NCI-H1417 treated with DMSO at 0.1 percent for 48 hours (cell line): ENCODE data around the gene TSPEAR.
A peak's percentile ranks its signal among the peaks of the same experiment; 100 is the strongest.
"Not testable (repeated sequence)": the region's sequence is repeated elsewhere in the genome, so short reads cannot be mapped to it uniquely, and the experiment has no call there.

Experiments used
- DNase-seq: peaks from one replicate; lab custom pipeline; 2025; lab: John Stamatoyannopoulos, UW

Gene TSPEAR

DNA sequence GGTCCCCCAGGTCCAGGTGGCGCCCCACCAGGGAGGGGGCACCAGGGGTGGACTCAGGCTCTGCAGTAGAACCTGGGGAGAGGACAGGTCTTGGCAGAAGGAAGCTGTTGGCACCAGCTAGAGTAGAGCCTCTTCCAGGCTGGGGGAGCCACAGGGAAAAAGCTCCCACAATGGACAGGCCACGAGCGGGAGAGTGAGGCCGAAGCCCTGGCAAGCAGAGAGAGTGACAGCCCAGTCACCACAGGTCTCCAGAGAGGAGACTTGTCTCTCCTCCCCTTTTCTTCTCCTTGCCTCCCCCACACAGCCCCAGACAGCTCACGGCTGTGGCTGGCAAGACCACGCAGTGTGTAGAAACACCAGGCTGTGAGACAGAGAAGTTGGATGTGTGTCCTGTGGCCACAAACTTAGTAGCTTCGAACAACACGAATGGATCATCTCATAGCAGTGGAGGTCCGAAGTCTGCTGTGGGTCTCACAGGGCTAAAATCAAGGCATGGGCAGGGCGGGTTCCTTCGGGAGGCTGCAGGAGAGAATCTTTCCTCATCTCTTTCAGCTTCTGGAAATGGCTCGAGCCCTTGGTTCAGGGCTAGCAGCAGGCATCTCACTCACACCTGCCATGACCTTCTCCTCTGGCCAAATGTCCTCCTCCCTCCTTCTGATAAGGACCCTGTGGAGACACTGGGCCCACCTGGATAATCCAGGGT lies 60.2 kb downstream of the TSPEAR start:
- DNase-seq = no peak

DNA sequence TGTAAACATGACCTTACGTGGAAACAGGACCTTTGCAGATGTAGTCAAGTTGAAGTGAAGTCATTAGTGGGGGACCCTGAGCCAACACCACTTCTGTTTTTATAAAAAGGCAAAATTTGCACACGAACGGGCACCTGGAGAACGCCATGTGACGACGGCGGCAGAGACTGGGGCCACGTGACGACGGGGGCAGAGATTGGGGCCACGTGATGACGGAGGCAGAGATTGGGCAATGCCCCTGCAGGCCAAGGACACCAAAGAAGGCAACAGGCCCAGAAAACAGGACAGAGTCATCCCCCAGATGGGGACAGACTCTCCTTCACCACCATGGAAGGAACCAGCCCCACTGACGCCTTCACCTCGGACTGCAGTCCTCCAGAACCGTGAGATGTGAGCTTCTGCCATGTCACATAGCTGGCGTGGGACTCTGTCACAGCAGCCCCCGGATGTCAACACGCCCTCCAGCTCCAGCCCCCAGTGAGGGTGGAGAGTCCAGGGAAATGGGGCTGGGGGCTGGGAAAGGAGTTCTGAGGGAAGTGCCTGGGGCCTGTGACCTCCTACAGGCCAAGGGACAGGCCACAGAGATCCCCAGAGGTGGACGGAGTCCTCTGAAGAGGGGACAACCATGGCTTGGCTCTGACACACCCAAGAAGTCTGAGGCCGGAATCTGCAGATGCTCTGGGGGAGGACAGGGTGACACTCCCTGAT lies 61.0 kb downstream of the TSPEAR start:
- DNase-seq = no peak

DNA sequence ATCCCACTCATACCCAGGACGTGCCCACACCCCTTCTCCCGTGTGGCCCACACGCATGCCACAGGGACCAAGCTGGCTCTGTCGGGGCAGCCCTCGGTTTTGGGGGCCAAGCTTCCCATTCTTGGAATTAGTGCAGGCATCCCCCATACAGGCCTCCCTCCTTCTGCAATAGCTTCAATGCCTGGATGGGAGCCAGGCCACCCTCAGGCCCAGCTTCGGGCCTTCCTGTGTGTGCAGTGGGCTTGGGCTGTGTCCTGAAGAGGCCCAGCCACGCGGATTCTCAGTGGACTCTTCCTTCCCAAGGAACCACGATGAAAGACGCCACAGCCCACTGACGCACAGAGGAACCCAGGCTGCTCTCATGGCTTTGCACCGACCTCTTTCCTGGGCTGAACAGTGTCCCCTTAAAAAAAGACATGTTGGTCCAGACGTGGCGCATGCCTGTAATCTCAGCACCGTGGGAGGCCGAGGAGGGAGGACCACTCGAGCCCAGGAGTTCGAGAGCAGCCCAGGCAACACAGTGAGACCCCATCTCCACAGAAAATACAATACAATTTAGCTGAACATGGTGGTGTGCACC lies 61.8 kb downstream of the TSPEAR start:
- no peak for DNase-seq

DNA sequence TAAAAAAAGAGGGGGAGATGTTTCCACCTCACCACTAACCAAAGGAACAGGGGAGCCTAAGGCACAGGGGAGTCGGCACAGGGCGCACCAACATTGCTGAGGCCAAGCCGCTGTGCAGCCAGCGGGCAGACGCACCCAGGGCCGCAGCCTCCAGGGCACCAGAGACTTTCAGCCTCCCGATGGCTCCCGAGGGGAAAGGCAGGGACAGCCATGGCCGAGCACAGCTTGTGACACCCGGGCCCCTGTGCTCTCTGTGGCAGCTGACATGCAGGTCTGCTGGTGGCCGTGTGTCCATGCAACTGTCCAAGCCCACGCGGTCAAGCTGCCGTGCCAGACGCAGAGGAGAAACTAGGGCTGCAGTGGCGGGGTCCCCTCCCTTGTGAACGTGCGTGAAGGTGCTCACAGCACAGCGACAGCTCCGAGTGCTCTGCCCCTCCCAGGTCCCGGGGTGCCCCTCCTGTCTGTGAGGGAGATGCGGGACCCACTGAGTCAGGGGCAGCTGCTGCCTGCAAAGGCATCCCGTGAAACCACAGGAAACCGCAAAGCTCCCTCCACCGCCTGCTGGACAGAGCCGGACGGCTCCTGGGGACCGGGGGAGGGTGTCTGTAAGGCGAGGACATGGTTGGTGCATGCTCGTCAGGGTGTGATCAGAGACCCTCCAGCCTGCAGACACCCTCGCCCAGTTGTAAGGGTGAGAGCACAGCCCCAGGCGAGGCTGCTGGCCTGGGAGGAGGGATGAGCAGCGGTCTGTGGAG lies 62.6 kb downstream of the TSPEAR start:
- no peak for DNase-seq

DNA sequence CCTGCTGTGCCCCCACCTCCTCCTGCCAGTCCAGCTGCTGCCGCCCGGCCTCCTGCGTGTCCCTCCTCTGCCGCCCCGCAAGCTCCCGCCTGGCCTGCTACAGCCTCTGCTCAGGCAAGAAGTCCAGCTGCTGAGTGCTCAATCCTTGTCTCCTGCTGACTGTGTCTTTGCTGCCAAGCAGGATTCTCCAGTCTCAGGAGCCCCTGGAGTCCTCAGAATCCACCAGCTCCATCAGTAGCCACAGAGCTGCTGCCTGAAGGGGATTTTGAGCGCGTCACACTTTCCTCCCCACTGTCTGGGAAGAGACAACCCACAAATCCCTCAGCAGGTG lies 64.2 kb downstream of the TSPEAR start:
- peak; percentile 49 for DNase-seq

DNA sequence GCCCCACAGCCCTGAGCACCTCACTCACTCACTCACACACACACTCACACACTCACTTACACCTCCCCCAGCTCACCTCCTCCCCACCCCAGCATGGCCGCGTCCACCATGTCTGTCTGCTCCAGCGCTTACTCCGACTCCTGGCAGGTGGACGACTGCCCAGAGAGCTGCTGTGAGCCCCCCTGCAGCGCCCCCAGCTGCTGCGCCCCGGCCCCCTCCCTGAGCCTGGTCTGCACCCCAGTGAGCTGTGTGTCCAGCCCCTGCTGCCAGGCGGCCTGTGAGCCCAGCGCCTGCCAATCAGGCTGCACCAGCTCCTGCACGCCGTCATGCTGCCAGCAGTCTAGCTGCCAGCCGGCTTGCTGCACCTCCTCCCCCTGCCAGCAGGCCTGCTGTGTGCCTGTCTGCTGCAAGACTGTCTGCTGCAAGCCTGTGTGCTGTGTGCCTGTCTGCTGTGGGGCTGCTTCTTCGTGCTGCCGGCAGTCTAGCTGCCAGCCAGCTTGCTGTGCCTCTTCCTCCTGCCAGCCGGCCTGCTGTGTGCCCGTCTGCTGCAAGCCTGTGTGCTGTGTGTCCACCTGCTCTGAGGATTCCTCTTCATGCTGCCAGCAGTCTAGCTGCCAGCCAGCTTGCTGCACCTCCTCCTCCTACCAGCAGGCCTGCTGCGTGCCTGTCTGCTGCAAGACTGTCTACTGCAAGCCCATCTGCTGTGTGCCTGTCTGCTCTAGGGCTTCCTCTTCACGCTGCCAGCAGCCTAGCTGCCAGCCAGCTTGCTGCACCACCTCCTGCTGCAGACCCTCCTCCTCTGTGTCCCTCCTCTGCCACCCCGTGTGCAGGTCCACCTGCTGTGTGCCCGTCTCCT lies 64.8 kb downstream of the TSPEAR start, which contains the start of gene KRTAP10-11:
Gene KRTAP10-11 (plus strand): TSS at position 49 of the 856 bp plus-strand sequence. CDS start 45 bp downstream, at position 94.
- DNase-seq = not testable (repeated sequence)

DNA sequence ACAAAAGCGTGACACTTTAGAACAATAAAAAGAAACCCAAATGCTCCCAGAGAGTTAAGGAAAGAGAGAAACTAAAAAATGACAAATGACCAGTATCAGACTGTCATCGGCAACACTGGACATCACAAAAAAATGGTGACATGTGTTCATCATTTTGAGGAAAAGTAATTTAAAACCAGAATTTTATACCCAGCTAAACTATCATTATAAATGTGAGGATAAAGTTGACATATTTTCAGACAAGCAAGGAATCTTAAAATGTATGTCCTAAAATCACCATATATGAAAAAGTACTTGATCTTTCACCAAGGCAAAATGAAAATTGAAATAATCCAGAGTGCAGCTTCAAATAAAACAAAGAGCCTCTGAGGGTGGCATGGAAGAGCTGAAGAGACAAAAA lies 66.5 kb downstream of the TSPEAR start:
- no peak for DNase-seq

DNA sequence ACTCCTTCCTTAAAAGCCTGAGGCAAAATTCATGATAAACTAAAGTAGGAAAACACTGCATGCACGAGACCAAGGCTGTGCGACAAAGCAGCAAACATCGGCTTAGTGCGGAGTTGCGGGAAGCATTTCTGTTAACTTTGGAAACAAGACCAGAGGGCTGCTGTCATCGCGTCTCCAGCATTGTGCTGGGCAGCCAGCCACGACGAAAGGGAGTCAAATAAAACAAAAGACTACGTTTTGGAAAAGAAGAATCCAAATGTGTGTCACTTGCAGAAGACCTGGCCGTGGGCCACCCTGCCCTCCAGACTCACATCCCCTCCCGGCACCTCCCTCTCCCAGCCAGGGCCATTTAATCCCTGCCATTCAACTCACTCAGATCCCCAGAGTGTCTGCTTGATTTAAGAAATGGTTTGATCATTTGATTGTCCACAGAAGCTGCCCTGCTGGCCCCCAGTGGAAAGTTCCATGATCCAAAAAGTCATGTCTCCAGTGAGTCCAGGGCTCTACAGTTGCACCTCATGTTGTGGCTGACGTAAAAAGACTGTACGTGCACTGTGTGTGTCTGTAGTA lies 67.5 kb downstream of the TSPEAR start:
- no peak for DNase-seq

DNA sequence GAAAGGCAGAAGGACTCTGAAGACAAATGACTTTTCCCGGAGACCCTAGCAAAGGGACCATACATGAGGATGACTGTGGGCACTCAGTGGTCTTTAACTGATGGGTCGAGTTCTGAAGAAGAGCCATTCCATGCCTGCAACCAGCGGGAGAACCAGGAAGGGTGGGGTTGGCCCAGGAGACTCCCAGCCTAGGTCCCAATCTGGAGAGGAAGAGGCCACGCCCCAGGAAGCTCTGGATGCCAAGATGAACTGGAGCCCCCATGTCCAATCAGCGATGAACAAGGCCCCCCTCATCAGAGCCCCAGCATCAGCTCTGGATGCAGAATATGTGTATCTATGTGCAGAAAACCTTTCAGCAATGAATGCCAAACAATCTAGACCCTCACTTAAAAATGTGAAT lies 70.6 kb downstream of the TSPEAR start:
- no peak for DNase-seq

DNA sequence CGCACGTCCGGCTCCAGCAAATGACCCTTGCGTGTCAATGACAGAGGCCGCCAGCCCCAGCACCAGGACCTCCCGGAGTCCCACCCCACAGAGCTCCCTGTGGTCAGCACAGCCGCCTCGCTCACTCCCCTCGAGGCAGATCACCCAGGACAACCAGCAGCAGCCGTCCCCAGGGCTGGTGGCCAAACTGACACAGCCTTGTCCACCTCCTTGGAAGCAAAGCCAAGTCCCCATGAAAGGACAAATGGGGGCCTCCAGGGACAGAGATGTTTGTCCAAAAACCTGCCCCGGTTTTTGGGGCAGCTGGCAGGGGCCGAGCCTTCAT lies 72.1 kb downstream of the TSPEAR start:
- DNase-seq = no peak

DNA sequence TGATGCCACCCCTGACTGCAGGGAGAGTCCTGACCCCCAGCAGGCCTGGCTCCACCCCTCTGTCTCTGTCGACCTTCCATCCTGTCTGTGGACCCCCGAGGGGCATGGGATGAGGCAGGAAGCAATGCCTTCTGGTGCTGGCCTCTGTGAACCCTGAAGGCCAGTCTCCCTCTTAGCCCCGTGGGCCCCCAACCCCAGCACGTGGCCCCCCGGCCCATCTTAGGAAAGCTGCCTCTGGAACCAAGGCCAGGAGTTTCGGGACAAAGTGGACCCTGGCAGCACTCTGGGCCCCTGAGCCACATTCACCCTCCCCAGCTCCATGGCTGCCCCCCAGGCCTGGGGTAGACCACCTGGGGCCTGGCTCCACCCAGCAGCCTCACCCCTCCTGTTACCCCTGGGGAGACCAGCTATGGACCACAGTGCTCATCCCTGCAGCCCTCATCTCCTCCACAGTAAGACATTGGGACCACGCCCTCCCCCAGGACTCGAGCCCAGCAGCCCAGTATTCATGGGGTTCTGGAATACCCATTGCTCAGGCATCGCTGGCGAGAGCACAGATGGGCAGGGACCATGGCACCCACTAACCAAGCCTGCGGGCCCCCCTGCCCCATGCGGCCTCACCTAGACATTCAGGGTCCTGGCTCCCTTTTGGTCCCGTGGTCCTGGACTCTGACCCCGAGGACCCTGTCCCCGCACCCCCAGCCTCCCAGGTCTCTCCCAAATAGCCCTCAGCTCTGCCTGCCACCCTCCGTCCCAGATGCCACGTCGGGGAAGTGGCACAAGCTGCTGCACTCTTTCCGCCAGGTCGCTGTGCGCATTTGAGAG lies 72.7 kb downstream of the TSPEAR start:
- not testable (repeated sequence) for DNase-seq

DNA sequence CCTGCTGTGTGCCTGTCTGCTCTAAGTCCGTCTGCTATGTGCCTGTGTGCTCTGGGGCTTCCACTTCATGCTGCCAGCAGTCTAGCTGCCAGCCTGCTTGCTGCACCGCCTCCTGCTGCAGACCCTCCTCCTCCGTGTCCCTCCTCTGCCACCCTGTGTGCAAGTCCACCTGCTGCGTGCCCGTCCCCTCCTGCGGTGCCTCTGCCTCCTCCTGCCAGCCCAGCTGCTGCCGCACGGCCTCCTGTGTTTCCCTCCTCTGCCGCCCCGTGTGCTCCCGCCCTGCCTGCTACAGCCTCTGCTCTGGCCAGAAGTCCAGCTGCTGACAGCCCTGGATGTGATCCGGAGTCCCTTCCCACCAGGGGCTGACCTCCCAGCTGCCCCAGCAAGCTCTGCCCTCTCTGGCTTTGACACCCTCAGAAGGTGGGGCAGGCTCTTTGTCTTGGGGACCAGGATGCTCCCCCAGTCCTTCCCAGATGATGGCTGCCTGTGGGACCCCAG lies 73.5 kb downstream of the TSPEAR start:
- DNase-seq = not testable (repeated sequence)

DNA sequence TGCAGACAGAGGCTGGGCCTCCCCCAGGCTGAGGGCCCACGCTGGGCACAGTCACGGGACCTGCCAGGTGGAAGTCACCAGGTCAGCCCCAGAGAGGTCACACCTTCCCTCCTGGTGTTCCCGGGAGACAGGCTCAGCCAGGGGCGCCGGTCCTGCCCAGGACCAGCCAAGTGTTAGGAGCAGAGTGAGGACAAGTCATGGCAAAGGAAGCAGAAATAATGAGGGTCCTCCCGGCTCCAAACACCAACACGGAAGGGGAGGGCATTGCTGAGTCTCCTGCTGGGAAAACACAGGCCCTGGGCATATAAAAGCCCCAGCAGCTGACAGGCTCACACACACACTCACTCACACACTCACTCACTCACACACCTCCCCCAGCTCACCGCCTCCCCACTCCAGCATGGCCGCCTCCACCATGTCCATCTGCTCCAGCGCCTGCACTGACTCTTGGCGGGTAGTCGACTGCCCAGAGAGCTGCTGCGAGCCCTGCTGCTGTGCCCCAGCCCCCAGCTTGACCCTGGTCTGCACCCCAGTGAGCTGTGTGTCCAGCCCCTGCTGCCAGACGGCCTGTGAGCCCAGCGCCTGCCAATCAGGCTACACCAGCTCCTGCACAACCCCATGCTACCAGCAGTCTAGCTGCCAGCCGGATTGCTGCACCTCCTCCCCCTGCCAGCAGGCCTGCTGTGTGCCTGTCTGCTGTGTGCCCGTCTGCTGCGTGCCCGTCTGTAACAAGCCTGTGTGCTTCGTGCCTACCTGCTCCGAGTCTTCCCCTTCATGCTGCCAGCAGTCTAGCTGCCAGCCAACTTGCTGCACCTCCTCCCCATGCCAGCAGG lies 74.1 kb downstream of the TSPEAR start, which contains the start of gene KRTAP10-10:
Gene KRTAP10-10 (plus strand): TSS at position 339 of the 833 bp plus-strand sequence. CDS start 62 bp downstream, at position 401.
- DNase-seq = peak; percentile 29

DNA sequence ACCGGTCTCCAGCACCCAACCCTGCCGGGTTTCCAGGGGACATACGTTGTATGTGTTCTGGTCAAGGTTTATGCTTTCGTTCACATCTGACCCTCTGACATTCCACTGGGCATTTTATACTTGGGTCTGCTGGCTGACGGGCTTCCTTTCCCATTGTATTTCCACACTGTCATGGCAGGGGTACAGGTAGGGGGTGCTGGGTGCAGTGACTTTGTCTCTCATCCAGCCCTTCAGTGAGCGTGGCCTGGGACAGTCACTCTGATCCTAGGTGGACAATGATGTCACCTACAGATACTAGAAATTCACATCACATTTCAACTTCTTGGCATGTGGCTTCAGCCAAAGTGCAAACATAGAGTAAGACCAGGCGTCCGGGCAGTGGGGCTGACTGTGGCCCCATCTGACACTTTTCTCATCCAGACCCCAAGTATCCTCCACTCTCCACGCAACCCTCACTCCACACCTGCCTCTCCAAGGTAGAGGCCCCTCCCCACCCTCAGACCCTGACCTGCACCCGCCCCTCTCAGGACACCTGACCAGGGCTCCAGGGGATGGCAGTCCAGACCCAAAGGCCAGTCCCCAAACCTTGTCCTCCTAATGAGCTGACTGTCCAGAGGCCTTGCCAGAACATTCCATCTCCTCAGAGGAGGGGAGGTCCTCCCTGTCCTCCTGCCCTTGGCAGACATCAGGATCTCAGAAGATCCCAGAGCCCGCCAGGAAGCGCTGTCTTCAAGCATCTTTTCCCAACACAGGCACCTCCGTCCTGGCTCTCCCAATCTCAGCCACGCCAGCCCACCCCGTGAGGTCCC lies 75.0 kb downstream of the TSPEAR start:
- DNase-seq = no peak

DNA sequence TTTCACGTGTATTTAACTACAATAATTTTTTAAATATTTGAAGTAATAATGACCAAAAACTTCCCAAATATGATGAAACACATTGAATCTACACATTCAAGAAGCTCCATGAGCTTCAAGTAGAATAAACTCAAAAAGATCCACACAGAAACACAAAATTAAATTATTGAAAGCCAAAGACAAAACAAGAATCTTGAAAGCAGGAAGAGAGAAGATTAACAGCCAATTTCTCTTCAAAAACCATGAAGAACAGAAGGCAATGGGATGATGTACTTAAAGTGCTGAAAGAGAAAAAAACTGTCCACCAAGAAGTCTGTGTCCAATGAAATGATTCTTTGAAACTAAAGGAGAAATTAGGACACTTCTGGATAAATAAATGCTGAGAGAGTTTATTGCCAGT lies 79.3 kb downstream of the TSPEAR start:
- DNase-seq = no peak

DNA sequence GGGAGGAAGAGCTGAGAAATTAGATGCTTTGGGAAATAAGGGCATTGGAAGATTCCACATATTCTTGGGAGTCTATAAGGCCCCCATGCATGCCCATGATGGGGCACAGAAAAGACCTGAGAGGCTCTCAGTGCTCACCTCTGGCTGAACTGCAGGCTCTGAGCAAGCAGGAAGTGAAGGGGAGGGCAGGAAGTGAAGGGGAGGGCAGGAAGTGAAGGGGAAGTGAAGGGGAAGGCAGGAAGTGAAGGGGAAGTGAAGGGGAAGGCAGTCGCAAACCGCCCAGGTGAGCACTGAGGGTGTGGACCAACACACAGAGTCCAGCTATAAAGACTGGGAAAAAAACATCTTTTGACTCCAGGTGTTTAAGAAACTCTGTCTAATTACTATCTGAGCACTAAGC lies 80.9 kb downstream of the TSPEAR start:
- DNase-seq = no peak

DNA sequence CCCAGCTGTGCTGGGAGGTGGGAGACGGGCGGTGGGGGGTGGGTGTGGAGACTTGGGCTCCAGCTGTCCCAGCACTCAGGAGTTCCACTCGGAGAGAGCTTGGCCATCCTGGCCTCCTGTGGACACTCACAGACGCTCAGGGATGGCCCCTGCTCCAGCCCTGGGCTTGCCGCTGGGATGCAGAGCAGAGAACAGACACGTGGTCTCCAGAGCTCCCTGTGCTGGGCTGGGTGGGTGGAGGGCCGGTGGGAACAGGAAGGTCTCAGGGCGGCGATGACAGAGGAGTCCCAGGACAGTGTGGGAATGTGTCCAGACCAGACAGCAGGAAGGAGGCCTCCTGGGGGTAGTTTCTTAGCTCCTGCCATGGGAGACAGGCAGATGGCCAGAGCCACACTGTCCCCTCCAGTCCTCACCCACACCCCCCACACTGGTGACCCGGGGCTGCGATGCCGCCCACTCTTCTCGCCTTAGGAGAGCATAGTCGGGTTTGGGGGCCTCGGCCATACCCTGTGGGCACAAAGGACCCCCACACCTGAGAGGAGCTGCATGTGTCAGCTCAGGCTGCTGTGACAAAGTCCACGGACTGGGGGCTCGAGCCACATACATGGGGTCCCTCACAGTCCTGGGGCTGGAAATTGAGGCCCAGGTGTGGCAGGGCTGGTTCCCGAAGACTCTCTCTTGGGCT lies 82.5 kb downstream of the TSPEAR start:
- DNase-seq = no peak

DNA sequence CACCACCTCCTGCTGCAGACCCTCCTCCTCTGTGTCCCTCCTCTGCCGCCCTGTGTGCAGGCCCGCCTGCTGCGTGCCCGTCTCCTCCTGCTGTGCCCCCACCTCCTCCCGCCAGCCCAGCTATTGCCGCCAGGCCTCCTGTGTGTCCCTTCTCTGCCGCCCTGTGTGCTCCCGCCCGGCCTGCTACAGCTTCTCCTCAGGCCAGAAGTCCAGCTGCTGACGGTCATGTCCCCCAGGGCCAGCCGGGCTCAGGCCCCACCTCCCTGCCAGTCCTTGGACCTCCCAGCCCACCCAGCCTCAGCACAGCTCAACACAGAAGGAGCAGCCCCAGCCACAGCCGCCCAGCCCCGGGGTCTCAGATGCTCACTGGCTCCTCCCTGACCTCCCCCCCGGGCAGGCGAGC lies 83.5 kb downstream of the TSPEAR start:
- DNase-seq = not testable (repeated sequence)
